ENCODE measurements around the gene ASB1. TPM values are rescaled to one million over a fixed set of nuclear protein-coding genes. Genes with fewer than 3 reads are reported as not detected.

ASB1 gene
- total RNA-seq, 2 donors from 2014 or later, result 11.9 to 27.8 TPM

DNA sequence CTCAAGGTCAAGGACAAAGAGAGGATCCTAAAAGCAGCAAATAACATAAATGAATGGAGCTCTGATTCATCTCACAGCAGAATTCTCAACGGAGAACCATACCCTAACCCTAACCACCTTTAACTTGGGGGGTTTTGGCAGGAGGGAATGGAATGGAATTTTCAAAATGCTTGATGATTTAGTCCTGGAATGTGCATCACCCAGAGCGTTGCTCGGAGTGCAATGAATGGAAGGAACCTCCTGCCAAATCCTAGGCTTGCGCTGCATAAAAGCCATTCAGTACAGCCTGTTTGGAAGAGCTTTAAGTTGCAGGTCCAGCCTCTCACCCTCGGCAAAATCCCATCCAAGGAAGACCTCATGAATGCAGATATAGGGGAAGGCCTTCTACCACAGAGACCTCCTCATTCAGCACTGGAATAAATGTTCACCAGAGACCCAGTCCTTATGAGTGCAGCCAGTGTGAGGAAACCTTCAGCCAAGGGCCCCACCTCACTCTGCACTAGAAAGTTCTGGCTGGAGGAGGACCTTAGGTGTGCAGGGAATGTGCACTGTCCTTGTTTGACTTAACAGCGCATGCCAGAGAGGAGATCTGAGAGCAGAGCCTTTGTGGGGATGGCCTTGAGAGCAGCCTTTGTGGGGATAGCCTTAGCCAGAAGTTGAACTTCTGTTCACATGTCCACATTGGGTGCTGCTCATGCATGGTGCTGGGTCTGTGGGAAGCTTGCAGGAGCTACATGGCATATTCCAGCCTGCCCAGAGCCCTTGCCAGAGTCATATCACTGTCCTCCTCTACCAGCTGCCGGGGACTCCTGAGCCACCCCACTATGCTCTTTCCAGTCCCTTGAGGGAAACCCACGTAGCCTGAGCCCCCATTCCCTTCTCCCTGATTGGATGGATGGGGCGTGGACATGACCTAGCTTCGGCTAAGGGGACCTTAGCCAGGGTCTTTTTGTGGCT, 30.5 kb downstream of the ASB1 start:
- Histone ChIP-seq H3K4me1 (replicated peaks) (peaks cover 6% of the 10 kb centered on the region), H3K27me3 (replicated peaks; ENCODE audit: insufficient read depth) (no peaks in the 10 kb centered on the region), H3K9me3 (no peaks in the 10 kb centered on the region), H3K4me3 (no peak overlapping the region), H3K36me3 (no peaks in the 10 kb centered on the region), H3K27ac (no peak overlapping the region)
- WGBS, result 93% methylated on average over 10 of the region's 10 CpGs
- intact Hi-C loops (cut with DNase I), result no loop called here
- TF ChIP-seq, protein P1, sequence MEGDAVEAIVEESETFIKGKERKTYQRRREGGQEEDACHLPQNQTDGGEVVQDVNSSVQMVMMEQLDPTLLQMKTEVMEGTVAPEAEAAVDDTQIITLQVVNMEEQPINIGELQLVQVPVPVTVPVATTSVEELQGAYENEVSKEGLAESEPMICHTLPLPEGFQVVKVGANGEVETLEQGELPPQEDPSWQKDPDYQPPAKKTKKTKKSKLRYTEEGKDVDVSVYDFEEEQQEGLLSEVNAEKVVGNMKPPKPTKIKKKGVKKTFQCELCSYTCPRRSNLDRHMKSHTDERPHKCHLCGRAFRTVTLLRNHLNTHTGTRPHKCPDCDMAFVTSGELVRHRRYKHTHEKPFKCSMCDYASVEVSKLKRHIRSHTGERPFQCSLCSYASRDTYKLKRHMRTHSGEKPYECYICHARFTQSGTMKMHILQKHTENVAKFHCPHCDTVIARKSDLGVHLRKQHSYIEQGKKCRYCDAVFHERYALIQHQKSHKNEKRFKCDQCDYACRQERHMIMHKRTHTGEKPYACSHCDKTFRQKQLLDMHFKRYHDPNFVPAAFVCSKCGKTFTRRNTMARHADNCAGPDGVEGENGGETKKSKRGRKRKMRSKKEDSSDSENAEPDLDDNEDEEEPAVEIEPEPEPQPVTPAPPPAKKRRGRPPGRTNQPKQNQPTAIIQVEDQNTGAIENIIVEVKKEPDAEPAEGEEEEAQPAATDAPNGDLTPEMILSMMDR (IDR thresholded peaks at IDR 0.05), result no peak
- no peak for TF ChIP-seq POLR2A (IDR thresholded peaks at IDR 0.05)
- TF ChIP-seq POLR2AphosphoS5 (IDR thresholded peaks at IDR 0.05), result no peak
- DNase-seq (ENCODE audit: low spot score), result no peak

DNA sequence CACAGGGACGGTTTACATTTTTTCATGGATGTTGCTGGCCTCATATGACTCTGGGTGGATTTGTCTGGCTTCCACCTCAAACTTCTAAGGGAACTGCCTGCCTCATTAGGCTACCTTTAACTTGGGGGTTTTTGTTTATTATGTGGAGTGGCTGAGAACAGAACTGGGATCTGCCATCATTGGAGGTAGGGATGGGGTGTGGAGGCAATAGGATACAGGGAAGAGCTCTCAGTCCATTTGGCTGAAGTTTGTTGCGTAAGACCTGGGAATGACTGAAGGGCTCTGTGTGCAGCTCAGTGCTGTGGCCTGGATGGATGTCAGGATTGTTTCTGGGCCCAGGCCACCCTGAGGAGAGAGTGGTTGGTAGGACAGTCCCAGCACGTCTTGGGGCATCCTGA, 31.2 kb downstream of the ASB1 start:
- Histone ChIP-seq H3K9me3 (no peaks in the 10 kb centered on the region), H3K4me3 (no peak overlapping the region), H3K27me3 (replicated peaks; ENCODE audit: insufficient read depth) (no peaks in the 10 kb centered on the region), H3K36me3 (no peaks in the 10 kb centered on the region), H3K4me1 (replicated peaks) (peaks cover 6% of the 10 kb centered on the region), H3K27ac (no peak overlapping the region)
- no peak for DNase-seq (ENCODE audit: low spot score)
- TF ChIP-seq POLR2A (IDR thresholded peaks at IDR 0.05) (no peak), POLR2AphosphoS5 (IDR thresholded peaks at IDR 0.05) (no peak)
- TF ChIP-seq, protein P1 (IDR thresholded peaks at IDR 0.05), result no peak
- intact Hi-C loops (cut with DNase I), result no loop called here
- 88% methylated on average over 3 of the region's 3 CpGs for WGBS

DNA sequence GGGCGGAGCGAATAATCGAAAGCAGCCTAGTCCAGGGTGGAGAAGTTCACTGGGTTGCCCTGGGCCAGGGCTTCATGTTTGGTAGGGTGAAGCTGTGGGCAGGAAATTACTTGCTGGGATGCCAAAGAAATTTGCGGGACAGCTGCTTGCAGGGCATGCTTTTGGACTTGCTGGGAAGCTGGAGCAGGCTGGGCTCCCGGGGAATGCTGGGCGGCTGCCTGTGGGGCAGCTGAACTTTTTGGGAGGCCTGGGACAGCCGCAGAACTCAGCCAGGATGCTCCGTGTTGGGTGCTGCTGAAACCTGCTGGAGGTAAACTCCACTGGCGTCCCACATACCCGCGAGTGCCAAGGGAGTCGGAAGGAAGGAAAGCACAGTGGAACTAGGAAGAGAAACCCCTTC, 31.9 kb downstream of the ASB1 start:
- Histone ChIP-seq H3K36me3 (no peaks in the 10 kb centered on the region), H3K27ac (peak overlapping the region in 1 of 2 donors; percentile 57), H3K9me3 (no peaks in the 10 kb centered on the region), H3K4me3 (no peak overlapping the region), H3K27me3 (replicated peaks; ENCODE audit: insufficient read depth) (no peaks in the 10 kb centered on the region), H3K4me1 (replicated peaks) (peaks cover 6% of the 10 kb centered on the region)
- WGBS, result 22% methylated on average over 12 of the region's 12 CpGs
- no peak for TF ChIP-seq POLR2A (IDR thresholded peaks at IDR 0.05)
- TF ChIP-seq, protein P1 (IDR thresholded peaks at IDR 0.05), result no peak
- TF ChIP-seq POLR2AphosphoS5 (IDR thresholded peaks at IDR 0.05), result no peak
- intact Hi-C loops (cut with DNase I), result no loop called here
- no peak for DNase-seq (ENCODE audit: low spot score)

DNA sequence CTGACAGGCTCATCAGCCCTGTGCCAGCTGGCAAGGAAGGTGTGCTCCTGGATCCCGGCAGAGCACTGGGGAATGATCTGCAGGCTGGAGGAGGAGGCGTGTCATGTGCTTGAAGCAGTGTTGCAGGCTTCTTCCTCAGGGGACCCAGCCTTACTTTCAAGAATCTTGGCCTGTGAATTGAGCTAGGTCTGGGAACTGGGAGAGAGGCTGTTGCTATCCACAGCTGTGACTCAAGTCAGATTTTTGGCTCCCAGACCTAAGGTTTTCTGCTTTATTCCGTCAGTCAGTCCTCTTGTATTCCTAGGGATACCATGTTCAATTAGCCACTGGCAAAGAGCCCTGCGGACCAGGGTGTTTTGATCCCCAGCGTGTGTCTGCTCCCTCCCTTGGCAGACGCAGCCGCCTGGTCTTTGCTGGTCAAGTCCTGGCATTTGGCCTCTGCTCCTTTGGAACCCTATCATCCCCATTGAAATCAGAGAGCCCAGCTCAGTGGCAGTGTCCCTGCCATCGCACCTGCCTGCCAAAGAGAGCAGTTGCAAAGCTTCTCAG, 32.4 kb downstream of the ASB1 start:
- H3K9me3 ChIP-seq, result no peaks in the 10 kb centered on the region
- WGBS, result 7% methylated on average over 8 of the region's 8 CpGs
- H3K4me1 ChIP-seq (replicated peaks), result peaks cover 6% of the 10 kb centered on the region
- no peaks in the 10 kb centered on the region for H3K27me3 ChIP-seq (replicated peaks; ENCODE audit: insufficient read depth)
- no peak for TF ChIP-seq POLR2A (IDR thresholded peaks at IDR 0.05)
- no peaks in the 10 kb centered on the region for H3K36me3 ChIP-seq
- DNase-seq (ENCODE audit: low spot score), result no peak
- intact Hi-C loops (cut with DNase I), result no loop called here
- peak overlapping the region; percentile 13 to 57 for H3K27ac ChIP-seq
- no peak overlapping the region for H3K4me3 ChIP-seq

DNA sequence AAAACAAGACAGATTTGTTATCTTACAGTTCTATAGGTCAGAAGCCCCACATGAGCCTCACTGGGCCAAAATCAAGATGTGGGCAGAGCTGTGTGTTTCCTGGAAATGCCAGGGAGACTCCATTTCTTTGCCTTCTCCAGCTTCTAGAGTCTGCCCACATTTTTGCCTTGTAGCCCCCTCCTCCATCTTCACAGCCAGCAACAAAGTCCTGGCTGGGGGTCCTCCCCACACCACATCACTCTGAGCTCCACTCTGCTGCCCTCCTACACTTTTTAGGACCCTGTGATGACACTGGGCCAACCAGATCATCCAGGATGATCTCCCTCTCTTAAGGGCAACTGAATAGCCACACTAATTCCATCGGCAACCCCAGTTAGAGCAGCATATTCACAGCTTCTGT, 34.3 kb downstream of the ASB1 start:
- no peak for TF ChIP-seq POLR2AphosphoS5 (IDR thresholded peaks at IDR 0.05)
- TF ChIP-seq, protein P1 (IDR thresholded peaks at IDR 0.05), result no peak
- TF ChIP-seq POLR2A (IDR thresholded peaks at IDR 0.05), result no peak
- H3K4me3 ChIP-seq, result no peak overlapping the region
- DNase-seq (ENCODE audit: low spot score), result no peak
- no peaks in the 10 kb centered on the region for H3K27me3 ChIP-seq (replicated peaks; ENCODE audit: insufficient read depth)
- H3K9me3 ChIP-seq, result no peaks in the 10 kb centered on the region
- 92% methylated on average over 1 of the region's 1 CpG for WGBS
- intact Hi-C loops (cut with DNase I), result loop anchor here (5.0 kb wide), 1 partner anchor 89 kb away; no protein-coding TSS in a partner anchor
- no peaks in the 10 kb centered on the region for H3K36me3 ChIP-seq
- H3K4me1 ChIP-seq (replicated peaks), result peaks cover 6% of the 10 kb centered on the region
- no peak overlapping the region for H3K27ac ChIP-seq
